Measurements from ENCODE around the gene SSBP4.

SSBP4 gene

DNA sequence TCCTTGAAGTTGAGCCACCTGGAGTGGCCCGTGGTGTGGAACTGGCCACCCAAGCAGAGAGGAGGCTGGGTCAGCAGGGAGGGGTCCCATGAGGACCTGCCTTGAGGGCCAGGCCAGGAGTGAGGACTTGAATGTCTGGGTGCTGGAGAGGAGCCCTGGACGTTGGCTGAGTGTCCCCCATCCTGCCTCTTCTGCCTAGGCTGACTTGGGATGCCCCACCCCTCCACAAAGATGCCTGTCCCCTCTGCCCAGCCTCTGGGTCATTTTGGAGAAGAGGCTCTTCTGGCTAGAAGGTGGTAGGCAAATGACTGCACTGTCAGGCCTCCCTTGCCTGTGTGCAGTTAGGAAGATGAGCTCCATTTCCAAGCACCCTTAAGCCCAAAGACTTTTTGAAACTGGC is 1.7 kb downstream of the SSBP4 start:
- DNase-seq (ENCODE audit: low read depth in 3 of 3): no peak

DNA sequence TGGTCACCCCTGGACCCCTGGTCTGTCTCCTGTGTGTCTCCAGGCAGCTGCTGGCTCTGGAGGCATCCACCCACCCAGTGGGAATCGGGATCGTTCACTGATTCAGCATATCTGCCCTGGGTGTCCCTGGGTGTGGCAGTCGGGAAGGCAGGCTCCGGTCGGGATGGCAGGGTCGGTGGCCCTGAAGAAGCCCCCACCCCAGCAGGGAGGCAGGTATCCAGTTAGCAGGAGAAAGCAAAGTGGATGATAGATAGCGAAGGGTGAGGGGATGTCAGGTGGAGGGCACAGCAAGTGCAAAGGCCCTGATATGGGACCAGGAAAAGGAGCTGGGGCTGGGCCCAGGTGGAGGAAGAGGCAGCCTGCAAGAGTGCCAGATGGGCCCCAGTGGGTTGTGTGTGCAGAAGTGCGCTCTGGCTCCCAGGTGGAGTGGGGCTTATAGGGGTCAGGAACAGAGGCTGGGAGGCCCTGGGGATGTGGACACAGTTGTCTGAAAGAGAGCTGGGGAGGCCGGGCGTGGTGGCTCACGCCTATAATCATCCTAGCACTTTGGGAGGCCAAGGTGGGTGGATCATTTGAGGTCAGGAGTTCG is 2.3 kb downstream of the SSBP4 start:
- DNase-seq (ENCODE audit: low read depth in 3 of 3): no peak

DNA sequence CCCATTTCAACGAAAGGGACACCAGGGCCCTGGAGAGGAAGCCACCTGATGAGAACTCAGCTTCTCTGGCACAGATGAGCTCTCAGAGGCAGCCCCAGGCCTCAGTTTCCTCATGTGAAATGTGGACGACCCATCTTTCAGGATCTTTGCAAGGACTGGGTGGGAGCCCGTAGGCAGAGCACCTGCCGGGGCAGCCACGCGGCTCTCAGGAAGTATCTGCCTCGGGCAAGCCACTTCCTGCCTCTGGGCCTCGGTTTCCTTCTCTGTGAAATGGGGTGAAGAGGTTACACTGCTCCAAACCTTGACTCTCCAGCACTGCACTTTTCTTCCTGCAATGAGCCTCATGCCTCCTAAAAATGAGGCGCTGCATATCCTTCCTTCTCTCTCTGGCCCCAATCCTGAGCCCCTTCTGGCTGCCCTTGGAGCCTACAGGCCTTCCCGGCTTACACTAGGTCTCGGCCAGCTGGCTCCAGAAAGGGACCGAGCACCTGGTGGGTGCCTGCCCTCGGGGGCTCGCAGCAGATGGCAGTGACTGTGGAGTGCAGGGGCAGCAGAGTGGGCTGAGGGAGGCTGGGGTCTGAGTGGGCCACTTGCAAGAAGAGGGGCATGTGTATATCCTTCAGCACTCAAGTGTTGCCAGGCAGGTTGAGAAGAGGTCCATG is 3.5 kb downstream of the SSBP4 start:
- no peak for DNase-seq (ENCODE audit: low read depth in 3 of 3)

DNA sequence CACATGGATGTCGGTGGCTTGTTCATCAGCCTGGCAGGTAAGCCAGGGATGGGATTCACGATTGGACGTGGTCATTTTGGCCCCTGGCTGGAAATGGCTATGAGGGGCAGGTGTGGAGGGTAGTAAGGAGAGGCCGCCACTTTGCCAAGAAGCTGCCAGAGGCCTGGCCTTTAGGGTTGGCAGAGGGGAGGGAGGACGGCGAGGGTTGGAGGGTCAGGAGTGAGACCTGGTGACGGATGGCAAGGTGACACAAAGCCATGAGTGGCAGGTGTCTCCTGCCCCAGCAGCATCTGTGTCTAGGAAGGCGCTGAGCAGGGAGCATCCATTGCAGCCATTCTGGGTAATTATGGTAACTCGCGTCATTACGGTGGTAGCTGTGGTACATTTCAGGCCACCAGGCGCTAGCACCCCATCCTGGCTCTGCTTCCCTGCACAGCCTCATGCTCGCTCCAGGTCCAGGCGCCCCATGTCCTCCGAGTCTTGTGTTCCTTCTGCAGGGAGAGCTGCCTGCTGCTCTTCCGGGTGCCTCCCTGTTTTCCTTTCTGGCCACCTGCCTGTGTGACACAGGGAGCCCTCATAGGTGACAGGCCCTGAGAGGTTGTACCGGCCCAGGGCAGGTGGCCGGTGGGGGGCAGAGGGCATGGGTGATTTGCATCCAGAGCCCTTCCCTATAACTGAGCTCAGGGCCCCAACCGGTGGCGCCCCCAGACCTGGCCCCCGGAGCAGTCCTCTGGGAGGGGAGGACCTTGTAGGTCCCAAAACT is 4.2 kb downstream of the SSBP4 start:
- no peak for DNase-seq (ENCODE audit: low read depth in 3 of 3)

DNA sequence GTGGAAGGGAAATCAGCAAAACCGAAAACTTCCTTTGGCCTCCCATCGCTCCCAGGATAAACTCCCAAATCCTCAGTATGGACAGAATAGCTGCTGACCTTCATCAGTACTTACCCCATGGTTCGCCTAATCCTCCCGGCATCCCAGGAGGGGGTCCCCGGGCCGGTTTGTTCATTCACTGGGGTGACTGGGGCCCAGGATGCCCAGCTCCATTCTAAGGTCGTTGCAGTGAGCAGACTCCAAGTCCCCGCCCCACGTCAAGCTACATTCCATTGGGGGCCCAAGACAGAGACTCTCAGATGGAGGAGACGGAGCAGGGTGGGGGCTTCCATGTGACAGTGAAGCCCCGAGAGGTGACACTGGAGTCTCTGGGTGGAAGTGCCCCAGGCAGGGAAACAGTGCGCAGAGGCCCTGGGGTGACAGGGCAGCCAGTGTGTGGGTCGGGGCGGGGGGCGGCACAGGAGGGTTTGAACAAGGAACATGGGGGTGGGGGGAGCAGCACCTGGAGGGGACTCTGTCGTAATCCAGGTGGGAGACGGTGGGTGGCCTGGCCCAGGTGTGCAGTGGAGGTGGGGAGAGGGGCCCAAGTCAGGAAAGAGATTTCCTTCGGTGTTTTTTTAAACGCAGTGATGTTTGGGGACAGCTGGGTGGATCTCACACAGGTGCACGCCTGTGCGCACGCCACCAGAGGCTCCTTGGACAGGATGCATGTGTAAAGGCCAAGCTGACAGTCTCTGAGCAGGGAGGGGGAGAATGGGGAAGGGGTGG is 5.1 kb downstream of the SSBP4 start:
- no peak for DNase-seq (ENCODE audit: low read depth in 3 of 3)

GRCh38 chr19:18424890-18425514 is 5.8 kb downstream of the SSBP4 start:
- no peak for DNase-seq (ENCODE audit: low read depth in 3 of 3)

DNA sequence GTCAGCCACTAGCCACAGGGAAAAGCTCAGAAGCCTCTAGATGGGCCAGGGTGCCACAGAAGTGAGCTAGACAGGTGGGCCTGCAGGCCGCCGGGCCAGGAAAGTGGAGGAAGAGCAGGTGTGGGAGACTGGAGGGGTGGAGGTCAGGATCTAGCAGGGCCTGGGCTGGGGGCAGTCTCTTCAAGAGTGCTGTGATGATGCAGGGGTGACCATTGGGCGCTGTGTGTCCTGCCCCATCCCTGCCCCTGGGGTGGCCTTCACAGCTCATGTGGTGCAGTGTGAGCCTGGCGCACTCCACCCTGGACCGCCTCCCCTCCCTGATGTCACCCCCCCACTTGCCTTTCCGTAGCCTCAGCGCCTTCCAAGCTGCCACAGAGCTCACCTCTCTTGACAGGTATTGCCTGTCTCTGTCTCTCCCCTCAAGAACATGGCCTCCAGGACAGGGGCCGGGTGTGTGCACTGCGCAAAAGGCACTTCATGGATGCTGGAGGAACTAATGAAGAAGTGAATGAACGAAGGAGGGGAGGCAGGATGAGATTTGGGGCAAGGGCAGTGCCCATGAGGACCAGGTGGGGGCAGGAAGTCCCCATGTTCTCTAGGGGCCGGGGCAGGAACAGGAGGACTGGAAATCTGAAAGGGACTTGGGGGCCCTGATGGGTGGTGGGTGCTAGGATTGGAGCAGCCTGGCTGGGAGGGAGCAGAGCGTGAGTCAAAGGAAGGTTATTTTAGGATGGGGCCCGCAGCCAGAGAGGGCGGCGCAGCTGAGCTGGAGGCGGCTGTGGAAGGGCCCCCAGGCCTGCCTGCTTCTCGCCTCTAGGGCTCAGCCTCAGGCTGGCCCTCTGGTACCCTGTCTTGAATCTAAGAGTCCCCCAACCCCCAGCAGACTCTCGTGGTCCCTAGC is 6.6 kb downstream of the SSBP4 start:
- no peak for DNase-seq (ENCODE audit: low read depth in 3 of 3)

GRCh38 chr19:18426416-18426767 is 7.2 kb downstream of the SSBP4 start:
- no peak for DNase-seq (ENCODE audit: low read depth in 3 of 3)

GRCh38 chr19:18427080-18427742 is 8.0 kb downstream of the SSBP4 start:
- DNase-seq (ENCODE audit: low read depth in 3 of 3): no peak

GRCh38 chr19:18427743-18428113 is 8.5 kb downstream of the SSBP4 start:
- DNase-seq (ENCODE audit: low read depth in 3 of 3): no peak

GRCh38 chr19:18428173-18428786 is 9.1 kb downstream of the SSBP4 start:
- no peak for DNase-seq (ENCODE audit: low read depth in 3 of 3)

DNA sequence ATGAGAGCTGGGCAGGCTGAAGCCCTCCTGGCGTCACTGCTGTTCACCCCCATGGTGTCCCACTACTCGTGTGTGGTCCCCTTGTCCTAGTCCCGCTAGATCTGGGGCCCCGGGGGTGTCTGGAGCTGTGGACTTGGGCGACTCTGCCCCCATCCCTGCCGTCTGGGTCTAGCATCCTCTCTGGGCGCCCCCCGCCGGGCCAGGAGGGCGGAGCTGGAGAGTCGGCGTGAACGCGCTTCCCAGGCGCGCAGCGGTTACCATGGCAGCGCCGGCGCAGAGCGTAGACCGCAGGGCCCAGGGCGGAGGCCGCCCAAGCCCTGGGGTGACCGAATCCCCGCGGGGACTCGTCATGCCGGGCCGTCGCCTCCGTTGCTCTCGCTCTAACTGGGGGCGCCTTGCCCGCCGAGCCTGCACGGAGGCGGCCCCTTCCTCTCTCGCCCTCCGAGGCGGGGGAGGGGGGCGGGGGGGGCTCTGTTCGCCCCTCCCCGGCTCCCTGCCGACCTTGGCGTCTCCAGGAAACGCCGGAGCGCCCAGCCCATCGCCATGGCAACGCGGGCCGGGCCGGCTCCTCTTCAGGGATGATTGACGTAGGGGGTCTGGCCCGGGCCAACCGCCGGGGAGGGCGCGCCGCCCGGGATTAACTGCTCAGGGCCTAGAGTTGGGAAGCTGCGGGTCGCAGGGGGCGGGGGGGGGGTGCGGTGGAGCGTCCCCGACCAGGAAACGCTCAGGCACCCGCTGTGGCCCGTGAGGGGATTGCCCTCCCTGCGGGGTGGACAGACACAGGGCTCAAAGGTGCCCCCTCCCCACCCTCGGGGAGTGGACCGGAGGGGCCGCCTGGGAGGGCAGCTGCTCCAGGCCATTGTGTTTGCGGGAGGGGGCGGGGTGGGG is 9.8 kb downstream of the SSBP4 start:
- DNase-seq (ENCODE audit: low read depth in 3 of 3): peak in 2 of 3 experiments; percentile 52 to 57

DNA sequence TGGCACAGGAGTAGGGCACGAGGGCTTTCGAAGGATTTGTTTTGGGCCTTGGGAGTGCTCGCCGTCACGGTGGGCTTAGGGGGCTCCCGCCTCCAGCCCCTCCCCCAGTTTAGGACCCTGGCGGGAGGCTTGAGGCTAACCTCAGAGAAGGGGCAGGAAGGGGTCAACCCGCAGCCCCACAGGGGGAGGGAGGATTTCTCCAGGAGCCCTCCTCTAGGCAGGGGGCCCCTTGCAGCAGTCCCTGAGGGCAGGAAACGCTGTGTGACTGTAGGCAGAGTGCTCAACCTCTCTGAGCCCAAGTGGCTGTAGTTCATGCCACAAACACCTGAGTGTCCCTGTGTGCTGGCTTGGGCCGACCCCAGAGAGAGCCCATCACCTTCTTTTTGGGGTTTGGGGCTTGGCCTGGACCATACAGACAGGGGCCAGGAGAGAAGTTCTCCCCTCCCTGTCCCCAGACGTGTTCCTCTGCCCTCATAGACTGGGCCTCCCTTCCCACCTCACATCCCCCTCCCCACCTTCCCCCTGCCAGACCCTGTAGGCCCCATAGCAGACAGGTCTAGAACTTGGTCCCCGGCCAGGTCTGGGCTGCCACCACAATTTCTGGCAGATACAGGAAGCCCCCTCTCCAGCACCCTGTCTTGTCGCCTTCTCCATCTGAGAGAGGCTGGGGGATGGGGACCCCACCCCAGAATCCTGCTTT is 10.7 kb downstream of the SSBP4 start:
- DNase-seq (ENCODE audit: low read depth in 3 of 3): no peak

DNA sequence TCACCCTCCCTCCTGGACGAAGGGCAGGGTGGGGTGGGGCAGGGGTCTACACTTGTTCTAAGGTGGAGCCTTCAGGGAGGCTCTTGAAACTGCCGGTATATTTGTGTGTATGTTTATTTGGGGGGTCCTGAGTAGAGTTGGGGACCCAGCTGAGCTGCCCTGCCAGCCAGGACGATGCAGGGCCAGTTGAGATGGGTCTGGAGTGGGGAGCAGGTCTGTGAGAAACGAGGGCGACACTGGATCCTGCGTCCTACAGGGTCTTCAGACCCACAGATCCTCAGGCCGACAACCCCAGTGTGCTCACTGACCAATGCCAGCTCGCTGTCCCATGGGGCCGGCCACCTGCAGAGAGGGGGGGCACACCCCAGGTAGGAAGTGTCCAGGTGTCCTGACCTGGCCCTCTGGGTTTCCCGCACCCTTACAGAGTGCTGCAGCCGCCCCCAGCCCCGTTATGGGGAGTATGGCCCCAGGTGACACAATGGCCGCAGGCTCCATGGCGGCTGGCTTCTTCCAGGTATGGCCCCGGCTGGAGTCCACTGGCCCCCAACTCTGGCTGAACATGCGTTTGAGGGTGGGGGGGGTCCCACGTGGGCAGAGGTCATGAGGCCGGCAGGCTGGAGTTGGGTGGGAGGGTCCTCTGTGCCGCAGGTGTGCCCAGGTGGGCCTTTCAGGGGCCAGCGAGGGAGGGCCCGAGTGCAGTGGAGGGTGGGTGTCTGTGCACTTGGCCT is 11.4 kb downstream of the SSBP4 start:
- DNase-seq (ENCODE audit: low read depth in 3 of 3): no peak

DNA sequence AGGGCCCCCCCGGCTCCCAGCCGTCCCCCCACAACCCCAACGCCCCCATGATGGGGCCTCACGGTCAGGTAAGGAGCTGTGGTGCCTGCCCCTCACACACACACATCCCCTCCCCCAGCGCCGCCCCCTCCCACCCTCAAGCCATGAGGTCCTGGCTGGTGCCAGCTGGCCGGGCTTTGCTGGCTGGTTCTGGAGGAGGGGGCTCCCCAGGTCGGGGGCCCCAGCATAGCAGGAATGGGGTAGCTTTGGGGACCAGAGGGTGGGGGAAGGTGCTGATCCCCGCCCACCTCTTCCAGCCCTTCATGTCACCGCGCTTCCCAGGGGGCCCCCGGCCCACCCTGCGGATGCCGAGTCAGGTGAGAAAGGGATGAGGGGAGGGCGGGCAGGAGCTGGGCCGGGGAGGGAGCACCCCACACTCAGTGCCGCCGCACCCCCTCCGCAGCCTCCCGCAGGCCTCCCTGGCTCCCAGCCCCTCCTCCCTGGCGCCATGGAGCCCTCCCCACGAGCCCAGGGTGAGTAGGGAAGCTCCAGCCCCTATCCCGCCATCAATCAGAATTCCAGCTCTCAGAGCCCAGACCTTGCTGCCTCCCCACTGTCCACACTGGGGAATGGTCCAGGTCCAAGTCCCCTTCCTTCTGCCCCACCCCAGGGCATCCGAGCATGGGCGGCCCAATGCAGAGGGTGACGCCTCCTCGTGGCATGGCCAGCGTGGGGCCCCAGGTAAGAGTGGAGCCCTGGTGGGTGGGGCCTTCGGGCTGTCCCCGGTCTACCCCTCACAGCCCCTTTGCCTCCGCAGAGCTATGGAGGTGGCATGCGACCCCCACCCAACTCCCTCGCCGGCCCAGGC is 12.4 kb downstream of the SSBP4 start:
- DNase-seq (ENCODE audit: low read depth in 3 of 3): no peak

DNA sequence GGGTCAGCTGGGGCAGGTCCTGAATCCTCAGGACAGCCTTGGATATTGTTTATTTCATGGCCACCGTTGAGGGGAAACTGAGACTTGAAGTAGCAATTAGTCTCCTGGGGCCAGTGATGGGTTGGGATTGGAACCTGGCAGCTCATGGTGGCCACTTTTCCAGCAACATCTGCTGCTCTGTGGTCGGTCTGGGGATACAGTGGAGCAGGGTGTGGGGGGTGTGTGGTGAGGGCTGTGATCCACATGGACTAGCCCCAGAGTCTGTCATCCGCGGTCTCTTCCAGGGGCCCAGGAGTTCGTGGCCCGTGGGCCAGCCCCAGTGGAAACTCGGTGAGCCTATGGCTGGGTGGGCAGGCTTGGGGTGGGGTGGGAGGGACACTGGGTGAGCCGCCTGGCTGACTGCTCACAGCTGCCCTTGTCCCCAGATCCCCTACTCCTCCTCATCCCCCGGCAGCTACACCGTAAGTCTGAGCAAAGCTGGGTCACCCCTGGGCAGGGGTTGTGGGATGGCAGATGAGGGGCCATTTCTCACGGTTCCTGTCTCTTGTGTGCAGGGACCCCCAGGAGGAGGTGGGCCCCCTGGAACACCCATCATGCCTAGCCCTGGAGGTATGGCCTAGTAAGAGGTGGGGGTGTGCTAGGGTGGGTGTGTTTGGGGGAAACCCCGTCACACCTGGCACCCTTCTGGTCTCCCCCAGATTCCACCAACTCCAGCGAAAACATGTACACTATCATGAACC is 13.2 kb downstream of the SSBP4 start:
- DNase-seq (ENCODE audit: low read depth in 3 of 3): no peak

Measured in stimulated activated CD4-positive, alpha-beta T cell treated with anti-CD3 and anti-CD28 coated beads, TNF-alpha, amount 100 ng/mL, for 4 hours (primary cell).